NCI-H2227 (cell line): ENCODE measurements around the gene GID4.

Experiments
- DNase-seq: peaks from one replicate; lab custom pipeline; 2025; ENCODE audit not compliant: unreplicated experiment; lab: John Stamatoyannopoulos, UW

Gene GID4

DNA sequence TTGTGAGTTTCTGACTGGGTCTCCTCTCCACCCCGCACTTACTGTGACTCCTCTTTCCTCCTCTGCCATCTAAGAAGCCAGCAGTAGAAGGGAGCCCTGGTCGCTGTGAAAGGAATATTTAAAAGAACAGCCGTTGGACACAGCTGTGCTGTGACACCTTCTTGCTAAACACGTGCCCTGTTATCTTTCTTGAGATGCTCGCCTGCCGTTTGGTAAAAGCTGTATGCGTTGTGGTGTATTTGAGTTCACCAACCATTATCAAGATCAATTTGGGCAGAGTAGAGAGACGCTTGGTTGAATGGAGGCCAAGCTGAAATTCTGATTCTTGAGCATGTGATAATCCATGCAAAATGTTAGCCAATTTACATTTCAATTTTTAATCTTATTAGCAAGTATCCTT is 3.8 kb downstream of the GID4 start:
- DNase-seq: no peak

- DNase-seq: no peak
These were observed 4.3 kb downstream of the GID4 start for GRCh38 chr17:18043491-18043890.

DNA sequence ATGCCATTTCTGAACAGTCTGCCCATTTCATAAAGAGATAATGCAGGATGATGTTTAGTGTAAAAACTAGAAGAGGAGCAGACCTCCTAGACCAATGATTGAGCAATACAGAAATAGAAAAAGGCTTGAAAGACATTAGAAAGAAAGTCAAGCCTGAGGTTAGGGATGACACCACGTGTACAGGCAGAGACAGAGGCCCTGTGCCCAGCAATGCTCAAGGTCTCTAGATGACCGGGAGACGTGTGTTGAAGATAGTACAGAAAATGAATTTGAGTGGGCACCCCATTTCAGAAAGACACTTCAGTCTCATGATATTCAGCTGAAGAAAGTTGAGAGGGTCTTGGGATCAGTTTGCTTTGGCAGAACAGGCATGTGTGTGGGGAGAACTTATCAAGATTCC is 5.4 kb downstream of the GID4 start:
- DNase-seq: no peak

GRCh38 chr17:18045691-18046350 is 6.6 kb downstream of the GID4 start:
- no peak for DNase-seq

DNA sequence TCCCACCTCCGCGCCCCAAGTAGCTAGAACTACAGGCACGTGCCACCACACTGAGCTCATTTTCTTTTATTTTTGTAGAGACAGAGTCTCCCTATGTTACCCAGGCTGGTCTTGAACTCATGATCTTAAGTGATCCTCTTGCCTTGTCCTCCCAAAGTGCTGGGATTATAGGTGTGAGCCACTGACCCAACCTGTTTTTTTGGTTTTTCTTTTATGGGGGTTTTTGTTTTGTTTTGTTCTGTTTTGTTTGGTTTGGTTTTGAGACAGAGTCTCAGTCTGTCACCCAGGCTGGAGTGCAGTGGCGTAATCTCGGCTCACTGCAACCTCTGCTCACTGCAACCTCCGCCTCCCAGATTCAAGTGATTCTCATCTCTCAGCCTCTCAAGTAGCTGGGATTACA is 16.4 kb downstream of the GID4 start:
- DNase-seq: no peak

- DNase-seq: no peak
These were observed 17.0 kb downstream of the GID4 start for GRCh38 chr17:18056214-18056613.

- no peak for DNase-seq
These were observed 20.1 kb downstream of the GID4 start for GRCh38 chr17:18059283-18059682.

DNA sequence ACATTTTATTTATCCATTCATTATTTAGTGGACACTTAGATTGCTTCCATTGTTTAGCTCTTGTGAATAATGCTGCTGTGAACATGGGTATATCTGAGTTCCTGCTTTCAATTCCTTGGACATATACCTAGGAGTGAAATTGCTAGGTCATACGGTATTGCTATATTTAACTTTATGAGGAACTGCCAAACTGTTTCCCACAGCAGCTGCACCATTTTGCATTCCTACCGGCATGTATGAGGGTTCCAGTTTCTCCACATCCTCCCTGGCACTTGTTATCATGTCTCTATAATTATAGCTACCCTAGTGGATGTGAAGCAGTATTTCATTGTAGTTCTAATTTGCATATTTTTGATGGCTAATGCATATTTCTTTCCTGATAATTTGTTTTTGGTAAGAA is 24.8 kb downstream of the GID4 start:
- no peak for DNase-seq

DNA sequence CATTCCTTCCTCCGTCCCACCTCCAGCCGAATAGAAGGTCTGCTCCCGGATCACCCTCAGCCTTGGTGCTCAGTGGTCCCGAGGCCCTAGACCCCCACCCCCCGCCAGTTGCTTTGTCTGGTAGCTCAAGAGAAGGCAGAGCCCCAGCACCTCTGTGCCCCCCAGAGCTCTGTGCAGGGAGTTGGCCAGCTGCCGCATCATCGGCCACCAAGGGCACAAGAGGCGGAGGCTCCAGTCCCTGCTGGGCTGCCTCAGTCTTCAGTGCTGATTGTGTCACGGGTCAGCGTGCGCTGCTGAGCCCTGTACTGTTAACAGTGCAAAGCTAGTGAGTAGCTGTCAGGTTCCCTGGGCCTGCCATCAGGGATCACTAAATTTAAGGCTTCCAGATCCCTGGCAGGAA is 26.3 kb downstream of the GID4 start:
- no peak for DNase-seq

GRCh38 chr17:18066866-18067265 is 27.7 kb downstream of the GID4 start:
- no peak for DNase-seq

GRCh38 chr17:18069101-18069500 is 29.9 kb downstream of the GID4 start:
- no peak for DNase-seq

GRCh38 chr17:18070861-18071340 is 31.7 kb downstream of the GID4 start:
- peak; percentile 28 for DNase-seq

GRCh38 chr17:18071751-18072150 is 32.5 kb downstream of the GID4 start:
- no peak for DNase-seq

DNA sequence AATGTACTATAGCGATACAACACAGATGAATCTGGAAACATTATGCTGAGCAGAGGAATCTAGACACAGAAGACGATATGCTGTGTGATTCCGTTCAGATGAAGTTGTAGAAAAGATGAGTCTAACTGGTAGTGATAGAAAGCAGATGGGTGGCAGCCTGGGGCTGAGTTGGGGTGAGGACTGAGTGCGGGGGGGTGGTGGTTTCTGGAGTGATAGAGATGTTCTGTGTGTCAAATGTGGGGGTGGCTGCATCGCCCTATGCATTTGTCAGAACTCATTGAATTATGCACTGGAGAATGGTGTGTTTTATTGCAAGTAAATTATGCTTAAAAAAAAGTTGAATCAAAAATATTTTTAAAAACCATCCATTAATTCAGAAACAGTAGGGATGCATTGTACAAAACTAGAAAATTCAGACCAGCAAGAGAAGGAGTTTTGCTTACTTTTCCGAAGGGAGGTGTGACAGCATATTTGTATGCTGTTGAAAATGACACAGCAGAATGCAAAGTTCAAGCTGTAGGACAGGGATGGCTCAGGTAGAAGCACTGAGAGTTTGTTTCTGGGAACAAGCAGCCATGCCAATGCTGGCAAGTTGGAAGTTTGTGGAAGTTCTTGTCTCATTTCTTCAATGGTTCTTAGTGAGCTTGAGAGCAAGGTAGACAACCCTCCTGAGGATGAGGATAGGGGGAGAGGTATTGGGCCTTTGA is 35.5 kb downstream of the GID4 start:
- no peak for DNase-seq

DNA sequence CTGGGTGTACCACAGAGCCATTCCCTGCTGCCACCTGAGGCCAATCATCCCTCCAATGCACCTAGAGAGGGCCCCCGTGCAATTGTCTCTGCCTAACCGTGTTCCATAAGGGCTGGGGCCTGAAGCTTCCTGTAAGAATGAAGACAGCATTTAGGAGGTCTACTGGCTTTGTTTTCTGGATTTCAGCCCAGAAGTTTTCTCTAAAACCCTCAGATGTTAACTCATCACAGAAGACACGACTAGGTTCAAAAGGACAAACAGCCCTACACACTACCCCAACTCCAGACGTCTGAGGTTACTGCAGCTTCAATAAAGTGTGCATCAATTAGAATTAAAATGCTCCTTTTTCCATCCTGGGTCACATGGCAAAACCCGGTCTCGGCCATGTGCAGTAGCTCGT is 37.7 kb downstream of the GID4 start:
- no peak for DNase-seq

- no peak for DNase-seq
These were observed 40.3 kb downstream of the GID4 start for GRCh38 chr17:18079543-18079942.

GRCh38 chr17:18084256-18084655 is 45.0 kb downstream of the GID4 start:
- no peak for DNase-seq

GRCh38 chr17:18087610-18088491 is 48.6 kb downstream of the GID4 start, which contains the start of gene DRG2:
TSS of gene DRG2 (plus strand) at chr17:18087948. CDS start at chr17:18088024, 76 bp downstream.
- DNase-seq: peak; percentile 92

DNA sequence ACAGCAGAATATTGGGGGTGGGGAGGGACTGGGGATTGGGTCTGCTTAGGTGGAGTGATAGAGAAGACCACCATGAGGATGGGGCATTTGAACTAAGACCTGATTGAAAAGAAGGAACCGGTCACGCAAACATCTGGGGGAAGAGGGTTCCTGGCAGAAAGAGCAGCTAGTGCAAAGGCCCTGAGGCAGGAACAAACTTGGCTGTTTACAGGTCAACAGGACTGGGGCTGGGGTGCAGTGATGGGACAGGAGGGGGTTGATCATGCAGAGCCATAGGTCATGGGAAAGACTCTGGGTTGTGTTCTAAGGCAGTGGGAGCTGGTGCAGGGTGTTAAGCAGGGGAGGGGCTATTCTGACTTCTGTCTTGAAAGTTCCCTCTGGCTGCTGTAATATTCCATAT is 50.4 kb downstream of the GID4 start:
- DNase-seq: no peak

DNA sequence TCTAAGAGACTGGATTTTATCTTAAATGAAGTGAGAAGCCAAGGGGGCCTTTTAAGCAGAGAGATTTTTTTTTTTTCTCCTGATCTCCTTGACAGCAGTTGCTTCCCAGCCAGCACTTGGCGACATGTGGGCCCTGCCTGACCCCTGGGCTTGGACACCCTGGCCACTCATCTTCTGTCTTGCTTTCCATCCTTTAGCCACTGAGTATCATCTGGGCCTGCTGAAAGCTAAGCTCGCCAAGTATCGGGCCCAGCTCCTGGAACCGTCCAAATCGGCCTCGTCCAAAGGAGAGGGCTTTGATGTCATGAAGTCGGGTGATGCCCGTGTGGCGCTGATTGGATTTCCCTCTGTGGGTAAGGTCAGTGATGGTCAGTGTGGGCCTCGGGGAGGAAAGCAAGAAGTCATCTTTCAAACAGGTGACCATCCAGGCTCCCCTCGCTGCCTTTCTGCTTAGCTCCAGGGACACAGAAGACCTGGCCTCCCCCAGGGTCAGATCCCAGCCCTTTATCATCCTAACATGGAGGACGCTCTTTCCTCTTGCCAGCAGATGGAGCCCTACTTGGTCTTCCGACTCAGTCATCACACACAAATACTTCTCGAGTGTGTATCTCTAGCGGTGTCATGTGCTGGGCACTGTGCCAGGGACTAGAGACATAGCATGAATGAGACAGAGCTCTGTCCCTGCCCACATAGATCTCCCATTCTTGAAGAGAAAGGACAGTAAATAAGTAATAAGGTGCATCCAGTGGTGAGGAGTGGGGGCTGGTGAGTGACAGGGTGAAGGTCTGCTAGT is 54.6 kb downstream of the GID4 start:
- peak; percentile 32 for DNase-seq

DNA sequence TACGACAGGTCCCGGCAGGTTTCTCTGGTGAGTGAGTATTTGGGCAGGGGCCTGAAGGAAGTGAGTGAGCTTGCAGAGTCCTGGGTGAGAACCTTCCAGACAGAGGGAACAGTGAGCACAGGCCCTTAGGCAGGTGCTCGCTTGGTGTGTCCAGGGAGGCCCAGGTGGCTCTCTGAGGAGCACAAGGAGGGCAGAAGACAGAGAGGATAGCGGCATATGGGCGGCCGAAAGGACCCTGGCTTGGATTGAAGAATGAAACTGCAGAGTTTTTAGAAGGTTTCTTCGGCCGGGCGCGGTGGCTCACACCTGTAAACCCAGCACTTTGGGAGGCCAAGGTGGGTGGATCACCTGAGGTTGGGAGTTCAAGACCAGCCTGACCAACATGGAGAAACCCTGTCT is 55.2 kb downstream of the GID4 start:
- DNase-seq: no peak
